Osteoblast (primary cell): ENCODE data around the gene C19orf67. TPM values are rescaled to one million over a fixed set of nuclear protein-coding genes. Genes with fewer than 3 reads are reported as not detected.

ENCODE experiments used
- DNase-seq: peaks from one replicate; pipeline ENCODE4 v3.0.0; 2011; ENCODE audit warnings: low spot score, mixed read lengths; ENCODE audit not compliant: insufficient read length; ENCODE audit errors: missing footprints
- H2AFZ ChIP-seq: 2 replicates; pipeline ENCODE4 v1.6.0; 2011; ENCODE audit warnings: mild to moderate bottlenecking, low read length
- H3K27ac ChIP-seq: 2 replicates; pipeline ENCODE4 v1.5.1; 2011; ENCODE audit warnings: mild to moderate bottlenecking, low read depth, low read length, moderate library complexity
- H3K27me3 ChIP-seq: 2 replicates; pipeline ENCODE4 v1.6.0; 2012; ENCODE audit warnings: mild to moderate bottlenecking, control low read depth, inconsistent platforms, low read length, moderate library complexity; ENCODE audit not compliant: insufficient read depth
- H3K36me3 ChIP-seq: 2 replicates; pipeline ENCODE4 v1.5.1; 2011; ENCODE audit warnings: mild to moderate bottlenecking, low read length, control low read depth, moderate library complexity; ENCODE audit not compliant: insufficient read depth
- H3K4me1 ChIP-seq: 2 replicates; pipeline ENCODE4 v1.5.1; 2011; ENCODE audit warnings: mild to moderate bottlenecking, low read length, control low read depth, moderate library complexity; ENCODE audit not compliant: insufficient read depth
- H3K4me2 ChIP-seq: 2 replicates; pipeline ENCODE4 v1.6.0; 2011; ENCODE audit warnings: mild to moderate bottlenecking, low read length; ENCODE audit not compliant: insufficient read depth
- H3K4me3 ChIP-seq: fragments of 200-600 bp; sonication (generic); 3 replicates; pipeline ENCODE4 v1.5.1; 2012; ENCODE audit warnings: mild to moderate bottlenecking, low read length, inconsistent platforms; ENCODE audit not compliant: insufficient read depth
- H3K79me2 ChIP-seq: 2 replicates; pipeline ENCODE4 v1.6.0; 2012; ENCODE audit warnings: mild to moderate bottlenecking, low read length, control low read depth, inconsistent platforms; ENCODE audit not compliant: insufficient read depth
- H3K9me3 ChIP-seq: 2 replicates; pipeline ENCODE4 v1.5.1; 2011; ENCODE audit warnings: low read depth, low read length, control low read depth
- H4K20me1 ChIP-seq: 2 replicates; pipeline ENCODE4 v1.6.0; 2012; ENCODE audit warnings: mild to moderate bottlenecking, low read length, control low read depth; ENCODE audit not compliant: insufficient read depth
- CTCF ChIP-seq: IDR thresholded peaks from 2 replicates; pipeline ENCODE4 v1.5.1; 2011; ENCODE audit warnings: mild to moderate bottlenecking, low read depth, low read length, moderate library complexity; ENCODE audit errors: extremely low read depth
- total RNA-seq: library from RNA; depleted of rRNA; stranded (reverse); fragments of >200 nt; gene quantifications from 2 replicates; pipeline ENCODE4 v1.2.3, GENCODE V29; 2012

C19orf67 gene
- total RNA-seq, 1 donor, result not detected

GRCh38 chr19:14061751-14062557 lies 23.6 kb downstream of the C19orf67 start, which contains the start of gene PALM3:
PALM3 (minus strand) TSS chr19:14062076; CDS start chr19:14061980, 96 bp downstream.
- H2AFZ ChIP-seq, result no peak within 1 kb of the TSS

GRCh38 chr19:14061081-14061749 lies 24.4 kb downstream of the C19orf67 start:
- no peak overlapping the region for H3K4me2 ChIP-seq
- no peaks in the 10 kb centered on the region for H4K20me1 ChIP-seq
- H3K4me3 ChIP-seq, result no peak overlapping the region
- H2AFZ ChIP-seq, result no peak overlapping the region
- no peaks in the 10 kb centered on the region for H3K79me2 ChIP-seq
- no peaks in the 10 kb centered on the region for H3K9me3 ChIP-seq
- no peak overlapping the region for H3K27ac ChIP-seq
- H3K4me1 ChIP-seq, result no peaks in the 10 kb centered on the region
- no peak for TF ChIP-seq CTCF
- H3K27me3 ChIP-seq, result peaks cover 18% of the 10 kb centered on the region
- peak; percentile 48 for DNase-seq
- no peaks in the 10 kb centered on the region for H3K36me3 ChIP-seq

More at GRCh38 chr19:14061751-14062557, 23.6 kb downstream of the C19orf67 start, which contains the start of gene PALM3:
- no peak for TF ChIP-seq CTCF
- Histone ChIP-seq H4K20me1 (no peaks in the 10 kb centered on the region), H3K4me1 (no peaks in the 10 kb centered on the region), H3K4me3 (no peak within 1 kb of the TSS), H3K27me3 (peaks cover 18% of the 10 kb centered on the region), H3K4me2 (no peak within 1 kb of the TSS), H3K36me3 (no peaks in the 10 kb centered on the region), H3K9me3 (no peaks in the 10 kb centered on the region), H3K27ac (no peak within 1 kb of the TSS), H3K79me2 (no peaks in the 10 kb centered on the region)
- peak; percentile 80 for DNase-seq

- Histone ChIP-seq H3K36me3 (no peaks in the 10 kb centered on the region), H3K4me3 (no peak overlapping the region), H3K27ac (no peak overlapping the region), H3K79me2 (no peaks in the 10 kb centered on the region), H4K20me1 (no peaks in the 10 kb centered on the region), H3K4me2 (no peak overlapping the region), H3K27me3 (peaks cover 18% of the 10 kb centered on the region), H3K4me1 (no peaks in the 10 kb centered on the region), H2AFZ (no peak overlapping the region), H3K9me3 (no peaks in the 10 kb centered on the region)
- peak; percentile 64 for DNase-seq
- TF ChIP-seq CTCF, result no peak
Measured at GRCh38 chr19:14059652-14060155, 25.9 kb downstream of the C19orf67 start.

- H3K79me2 ChIP-seq, result no peaks in the 10 kb centered on the region
- H3K27ac ChIP-seq, result no peak overlapping the region
- no peaks in the 10 kb centered on the region for H3K4me1 ChIP-seq
- no peak overlapping the region for H3K4me2 ChIP-seq
- H3K36me3 ChIP-seq, result no peaks in the 10 kb centered on the region
- DNase-seq, result peak; percentile 85
- peaks cover 18% of the 10 kb centered on the region for H3K27me3 ChIP-seq
- H2AFZ ChIP-seq, result no peak overlapping the region
- no peaks in the 10 kb centered on the region for H4K20me1 ChIP-seq
- H3K4me3 ChIP-seq, result no peak overlapping the region
- no peaks in the 10 kb centered on the region for H3K9me3 ChIP-seq
- peak; percentile 63 for TF ChIP-seq CTCF
Measured at GRCh38 chr19:14059093-14059480, 26.5 kb downstream of the C19orf67 start.
